Stimulated activated memory B cell treated with anti-CD40 and anti-IgM and Interleukin-4, amounts not matched to agents 10 μg/mL and 1 μg/mL and 100 μg/mL, for 72 hours (primary cell): Measurements from ENCODE around the gene ATP6V0E2.
"Not testable (repeated sequence)": the region's sequence is repeated elsewhere in the genome, so short reads cannot be mapped to it uniquely, and the experiment has no call there.

Source experiments
- ATAC-seq: fragments of 150-1000 bp; cut with Tn5 transposase; 2 replicates; pipeline ENCODE4 v1.10.0; 2021
- H3K27ac Mint-ChIP-seq: one replicate; pipeline ENCODE4 v1.8.0; 2022; ENCODE audit warnings: mild to moderate bottlenecking, mixed read lengths
- H3K27me3 Mint-ChIP-seq: one replicate; pipeline ENCODE4 v1.8.0; 2022; ENCODE audit warnings: mixed read lengths
- H3K36me3 Mint-ChIP-seq: one replicate; pipeline ENCODE4 v1.8.0; 2022; ENCODE audit warnings: mixed read lengths
- H3K4me1 Mint-ChIP-seq: one replicate; pipeline ENCODE4 v1.8.0; 2022; ENCODE audit warnings: mixed read lengths
- H3K4me3 Mint-ChIP-seq: one replicate; pipeline ENCODE4 v1.8.0; 2022; ENCODE audit warnings: mild to moderate bottlenecking, moderate library complexity, mixed read lengths
- H3K9me3 Mint-ChIP-seq: one replicate; pipeline ENCODE4 v1.8.0; 2022; ENCODE audit warnings: mixed read lengths

ATP6V0E2 gene

DNA sequence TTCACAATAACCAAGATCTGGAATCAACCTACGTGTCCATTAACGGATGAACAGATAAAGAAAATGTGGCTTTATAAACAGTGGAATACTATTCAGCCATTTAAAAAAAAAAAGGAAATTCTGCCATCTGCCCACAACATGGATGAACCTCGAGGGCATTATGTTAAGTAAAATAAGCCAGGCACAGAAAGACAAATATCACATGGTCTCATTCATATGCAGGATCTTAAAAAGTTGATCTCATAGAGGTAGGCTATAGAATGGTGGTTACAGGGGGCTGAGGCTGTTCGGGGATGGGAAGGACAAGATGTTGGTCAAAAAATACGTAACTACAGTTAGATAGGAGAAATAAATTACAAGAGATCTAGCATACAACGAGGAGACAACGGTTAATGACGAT lies 21.2 kb downstream of the ATP6V0E2 start:
- not testable (repeated sequence) for ATAC-seq

DNA sequence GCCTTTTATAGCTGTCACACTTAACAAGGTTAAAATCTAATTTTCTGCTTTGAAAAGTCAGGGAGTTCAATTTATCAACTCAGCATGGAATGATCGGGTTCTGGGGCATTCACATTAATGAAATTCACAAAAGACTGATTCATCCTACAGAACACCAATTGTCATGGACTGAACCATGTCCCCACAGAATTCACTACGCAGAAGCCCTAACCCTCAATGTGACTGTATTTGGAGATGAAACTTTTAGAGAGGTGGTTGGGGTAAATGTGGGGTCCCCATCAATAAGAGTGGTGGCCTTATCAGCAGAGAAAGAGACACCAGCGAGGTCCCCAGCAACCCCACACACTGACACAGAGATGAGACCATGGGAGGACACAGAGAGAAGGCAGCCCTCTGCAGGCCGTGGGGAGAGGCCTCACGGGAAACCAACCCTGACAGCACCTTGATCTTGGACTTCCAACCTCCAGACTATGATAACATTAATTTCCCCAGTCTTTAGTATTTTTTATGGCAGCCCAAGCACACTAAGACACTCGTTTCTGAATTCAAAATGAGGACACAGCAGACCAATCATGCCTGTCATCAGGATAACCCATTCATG lies 34.1 kb downstream of the ATP6V0E2 start:
- H3K4me3 Mint-ChIP-seq, ATAC-seq, H3K36me3 Mint-ChIP-seq, H3K4me1 Mint-ChIP-seq, H3K27me3 Mint-ChIP-seq, H3K9me3 Mint-ChIP-seq, H3K27ac Mint-ChIP-seq: not testable (repeated sequence)

More for the DNA sequence above, 21.2 kb downstream of the ATP6V0E2 start:
- H3K27ac Mint-ChIP-seq, H3K9me3 Mint-ChIP-seq, H3K4me1 Mint-ChIP-seq, H3K36me3 Mint-ChIP-seq, H3K4me3 Mint-ChIP-seq, H3K27me3 Mint-ChIP-seq: not testable (repeated sequence)

DNA sequence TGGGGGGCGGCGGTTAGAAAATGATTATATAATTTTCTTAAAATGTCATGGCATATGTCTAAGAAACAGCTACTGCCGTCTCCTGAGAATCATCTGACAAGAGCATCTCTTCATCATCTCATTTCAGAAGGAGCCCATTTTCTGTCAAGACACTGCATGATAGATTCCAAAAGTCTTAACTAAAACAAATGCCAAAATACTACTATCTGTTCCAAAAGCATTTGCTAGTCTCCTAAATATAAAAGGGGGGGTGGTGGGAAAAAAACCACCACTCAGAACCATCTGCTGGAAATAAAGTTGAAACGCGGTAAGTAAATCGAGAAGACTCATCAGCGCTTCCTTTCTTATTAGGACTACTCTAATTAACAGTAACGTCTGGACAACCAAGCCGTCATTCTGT lies 36.5 kb downstream of the ATP6V0E2 start:
- H3K9me3 Mint-ChIP-seq, H3K36me3 Mint-ChIP-seq, H3K4me1 Mint-ChIP-seq, H3K27ac Mint-ChIP-seq, H3K4me3 Mint-ChIP-seq, ATAC-seq, H3K27me3 Mint-ChIP-seq: not testable (repeated sequence)

DNA sequence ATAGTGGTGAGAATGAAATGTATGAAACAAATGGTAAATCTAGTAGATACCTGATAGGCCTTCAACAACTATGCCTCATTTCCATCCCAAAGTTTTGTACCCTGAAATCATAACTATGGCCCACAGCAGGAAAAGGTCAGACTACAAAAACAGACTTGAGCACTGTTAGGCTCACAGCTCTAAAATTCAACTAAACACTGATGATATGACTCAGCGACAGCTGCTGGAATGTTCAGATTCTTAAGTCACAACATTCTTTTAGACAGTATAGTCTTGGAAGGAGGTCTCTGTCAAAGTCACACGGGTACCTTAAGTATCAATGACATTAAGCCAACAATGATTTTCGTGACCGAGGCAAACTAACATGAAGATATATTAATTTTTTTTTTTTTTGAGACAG lies 38.4 kb downstream of the ATP6V0E2 start:
- ATAC-seq, H3K27me3 Mint-ChIP-seq, H3K9me3 Mint-ChIP-seq, H3K27ac Mint-ChIP-seq, H3K36me3 Mint-ChIP-seq, H3K4me3 Mint-ChIP-seq, H3K4me1 Mint-ChIP-seq: not testable (repeated sequence)

DNA sequence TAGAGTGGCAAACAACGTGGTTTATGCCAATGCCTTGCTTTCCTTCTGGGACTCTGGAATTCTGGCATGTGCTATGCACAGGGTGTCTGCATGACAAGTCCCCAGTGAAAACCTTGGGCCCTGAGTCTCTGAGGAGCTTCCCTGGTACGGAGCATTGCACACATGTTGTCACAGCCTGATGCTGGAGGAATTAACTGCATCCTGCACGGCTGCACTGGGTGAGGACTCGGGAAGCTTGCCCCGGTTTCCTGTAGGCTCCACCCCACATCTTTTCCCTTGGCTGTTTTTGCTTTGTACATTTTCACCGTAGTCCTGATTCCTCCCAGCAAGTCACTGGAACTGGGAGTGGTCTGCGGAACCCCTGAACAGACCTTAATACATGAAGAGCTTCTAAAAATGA lies 52.6 kb downstream of the ATP6V0E2 start:
- H3K4me1 Mint-ChIP-seq, ATAC-seq, H3K4me3 Mint-ChIP-seq, H3K36me3 Mint-ChIP-seq, H3K27ac Mint-ChIP-seq, H3K9me3 Mint-ChIP-seq, H3K27me3 Mint-ChIP-seq: not testable (repeated sequence)
